GM19455 (cell line): ENCODE data around the gene GRIK1.

Experiments
- ATAC-seq: cut with Tn5 transposase; IDR thresholded peaks from one replicate; pipeline ENCODE4 v1.9.1; 2021; ENCODE audit not compliant: unreplicated experiment

Gene GRIK1

GRCh38 chr21:29647353-29647781 is 292.4 kb downstream of the GRIK1 start:
- no peak for ATAC-seq

GRCh38 chr21:29645666-29646553 is 293.9 kb downstream of the GRIK1 start:
- no peak for ATAC-seq

GRCh38 chr21:29643289-29643688 is 296.5 kb downstream of the GRIK1 start:
- ATAC-seq, result no peak

DNA sequence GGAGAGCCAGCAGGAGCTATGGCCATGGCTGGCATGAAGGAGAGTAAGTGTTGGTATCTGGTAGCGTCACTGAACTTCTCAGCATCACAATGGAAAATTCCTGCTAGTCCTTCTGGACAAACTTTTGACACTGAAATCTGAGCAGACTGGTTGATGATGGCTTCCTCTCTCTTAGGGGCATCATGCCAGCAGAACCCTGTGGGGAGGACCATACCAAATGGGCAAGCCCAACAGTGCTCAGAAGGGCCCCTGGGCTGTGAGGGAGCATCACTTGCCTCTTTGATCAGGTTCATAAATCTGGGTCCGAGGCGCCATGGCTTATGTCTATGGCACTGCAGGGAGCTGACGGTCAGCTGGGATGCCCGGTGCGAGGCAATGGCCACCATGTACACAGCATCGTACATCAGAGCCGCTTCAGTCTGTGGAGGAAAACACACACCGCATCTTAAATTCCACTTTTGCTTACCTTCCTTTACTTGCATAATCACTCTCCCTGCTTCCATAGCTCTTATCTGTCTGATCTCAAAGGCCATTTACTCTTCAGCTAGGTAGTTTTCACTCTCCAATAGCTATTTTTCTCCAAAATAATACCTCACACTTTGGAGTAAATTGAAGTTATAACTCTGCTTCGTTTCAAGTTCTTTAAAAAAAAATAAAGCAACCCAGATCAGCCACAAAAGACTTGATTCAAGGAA is 297.1 kb downstream of the GRIK1 start:
- no peak for ATAC-seq

DNA sequence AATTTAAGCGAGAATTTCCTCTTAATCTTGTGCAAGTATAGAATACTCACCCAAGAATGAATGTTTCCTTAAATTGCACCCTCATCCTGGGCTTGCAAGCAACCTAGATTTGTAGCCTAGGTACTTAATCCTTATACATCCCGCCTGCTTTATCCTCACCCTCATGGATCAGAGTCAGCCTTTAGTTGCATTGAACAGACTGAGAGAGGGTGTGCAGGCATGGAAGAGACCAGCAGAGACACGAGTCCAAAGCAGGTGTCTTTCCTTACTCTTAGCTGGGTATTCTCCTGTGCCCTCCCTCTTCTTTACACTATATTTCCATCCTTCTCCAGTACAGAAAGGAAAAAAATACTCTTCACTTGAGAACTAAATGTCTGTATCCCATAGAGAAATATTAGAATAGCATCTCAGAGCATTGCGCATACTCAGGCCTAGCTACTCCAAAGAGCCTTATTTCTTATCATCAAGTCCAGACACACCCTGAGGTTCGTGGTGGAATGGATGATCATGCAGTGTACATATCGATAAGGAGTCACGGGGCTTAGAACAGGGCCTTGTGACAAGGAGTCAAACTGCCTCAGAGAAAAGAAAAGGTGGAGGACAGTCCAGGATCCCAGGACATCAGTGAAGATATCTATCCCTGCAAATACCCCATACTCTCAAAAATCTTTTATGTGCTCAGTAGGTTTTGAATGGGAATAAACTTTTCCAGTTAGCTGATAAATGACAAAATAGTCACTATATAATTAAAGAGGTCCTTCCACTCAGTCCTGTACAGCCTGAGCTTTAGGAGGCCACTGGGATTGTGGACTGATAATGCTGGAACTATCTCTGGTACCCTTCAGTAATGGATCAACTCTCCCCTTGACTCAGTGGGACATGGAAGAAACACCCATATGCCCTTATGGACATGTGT is 297.9 kb downstream of the GRIK1 start:
- no peak for ATAC-seq

DNA sequence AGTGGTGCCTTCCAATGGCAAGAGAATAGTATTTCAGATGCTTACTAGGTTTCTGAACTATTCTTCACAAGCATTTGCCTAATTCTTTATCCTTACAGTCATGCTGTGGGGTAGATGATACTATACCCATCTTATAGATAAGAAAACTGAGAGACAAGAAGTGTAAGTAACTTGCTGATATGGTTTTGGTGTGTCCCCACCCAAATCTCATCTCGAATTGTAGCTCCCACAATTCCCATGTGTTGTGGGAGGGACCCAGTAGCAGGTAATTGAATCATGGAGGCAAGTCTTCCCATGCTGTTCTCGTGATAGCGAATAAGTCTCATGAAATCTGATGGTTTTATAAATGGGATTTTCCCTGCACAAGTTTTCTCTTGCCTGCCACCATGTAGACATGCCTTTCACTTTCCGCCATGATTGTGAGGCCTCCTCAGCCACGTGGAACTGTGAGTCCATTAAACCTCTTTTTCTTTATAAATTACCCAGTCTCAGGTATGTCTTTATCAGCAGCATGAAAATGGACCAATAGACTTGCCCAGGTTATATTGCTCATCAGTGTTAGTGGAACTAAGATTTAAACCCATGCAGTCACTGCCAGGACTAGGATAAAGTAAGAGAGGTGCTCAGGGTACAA is 298.7 kb downstream of the GRIK1 start:
- ATAC-seq, result no peak

- ATAC-seq, result peak; percentile 57
Observed at GRCh38 chr21:29640080-29640508, 299.7 kb downstream of the GRIK1 start.

- ATAC-seq, result peak; percentile 20
Observed at GRCh38 chr21:29639366-29640079, 300.3 kb downstream of the GRIK1 start.

- ATAC-seq, result peak; percentile 52
Observed at GRCh38 chr21:29638761-29639327, 301.0 kb downstream of the GRIK1 start.

GRCh38 chr21:29638138-29638537 is 301.7 kb downstream of the GRIK1 start:
- ATAC-seq, result no peak

- no peak for ATAC-seq
Observed at GRCh38 chr21:29637553-29637952, 302.2 kb downstream of the GRIK1 start.

GRCh38 chr21:29637134-29637533 is 302.7 kb downstream of the GRIK1 start:
- no peak for ATAC-seq

DNA sequence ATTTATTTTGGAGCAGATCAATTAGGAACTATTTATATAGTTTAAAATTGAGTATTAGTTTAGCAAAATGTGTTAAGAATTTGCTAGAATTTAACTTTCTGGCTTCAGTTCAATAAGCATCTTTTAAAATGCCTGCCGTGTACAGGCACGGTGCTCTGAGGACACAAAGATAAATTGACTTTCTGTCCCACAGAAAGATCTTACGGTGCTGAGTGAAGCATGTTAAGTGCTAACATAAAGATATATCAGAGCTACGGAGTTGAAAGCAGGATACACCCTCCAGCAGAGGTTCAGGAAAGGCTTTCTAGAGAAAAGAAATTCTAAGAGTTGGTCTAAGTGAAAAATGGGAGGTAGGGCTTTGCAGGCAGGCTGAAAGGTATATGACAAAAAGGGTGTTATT is 305.4 kb downstream of the GRIK1 start:
- no peak for ATAC-seq

DNA sequence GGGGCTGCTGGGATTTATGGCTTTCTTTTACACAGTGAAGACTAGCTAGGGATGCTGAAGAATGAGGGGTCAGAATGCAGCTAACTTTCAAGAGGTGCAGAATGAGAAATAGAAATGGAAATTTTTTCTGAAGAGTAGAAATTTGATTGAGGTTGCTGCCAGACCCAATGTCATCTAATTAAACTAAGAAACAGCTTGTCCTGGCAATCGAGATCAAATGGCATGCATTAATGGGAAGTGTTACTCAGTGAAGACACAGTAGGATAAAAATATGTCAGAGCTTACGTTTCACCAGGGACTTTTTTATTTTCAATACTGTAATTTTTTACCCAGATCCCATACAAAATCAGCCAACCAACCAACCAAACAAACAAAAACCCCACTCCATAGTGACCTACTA is 306.0 kb downstream of the GRIK1 start:
- no peak for ATAC-seq

DNA sequence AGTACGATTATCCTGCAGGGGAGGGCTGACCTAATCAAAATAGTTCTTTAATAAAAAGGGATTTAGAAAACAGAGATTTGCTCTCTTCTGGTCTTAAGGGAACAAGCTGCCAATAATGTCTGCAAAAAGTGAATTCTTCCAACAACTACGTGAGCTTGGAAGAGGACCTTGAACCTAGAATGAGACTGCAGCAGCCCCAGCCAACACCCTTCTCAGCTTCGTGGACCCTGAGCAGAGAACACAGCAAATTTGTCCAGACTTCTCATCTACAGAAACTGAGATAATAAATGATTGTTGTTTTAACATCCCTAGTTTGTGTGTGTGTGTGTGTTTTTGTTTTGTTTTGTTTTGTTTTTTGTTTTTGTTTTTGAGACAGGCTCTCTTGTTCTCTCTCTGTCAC is 309.4 kb downstream of the GRIK1 start:
- no peak for ATAC-seq

DNA sequence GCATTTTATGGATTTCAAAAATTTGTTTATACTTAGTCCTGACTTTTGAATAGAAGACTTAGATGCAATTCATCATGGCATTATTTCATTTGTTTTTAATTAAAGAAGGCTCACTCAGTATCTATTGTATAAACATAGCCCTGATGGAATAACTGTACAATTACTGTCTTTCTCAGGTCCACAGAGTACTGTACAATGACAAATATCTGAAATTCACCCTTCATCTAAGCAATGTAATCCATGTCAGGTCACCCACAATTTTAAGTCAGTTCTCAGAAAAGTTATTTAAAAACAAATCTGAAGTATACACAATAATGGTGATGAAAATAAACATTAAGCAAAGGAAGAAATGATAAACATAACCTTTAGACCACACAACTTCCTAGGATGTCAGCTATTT is 311.9 kb downstream of the GRIK1 start:
- ATAC-seq, result no peak

DNA sequence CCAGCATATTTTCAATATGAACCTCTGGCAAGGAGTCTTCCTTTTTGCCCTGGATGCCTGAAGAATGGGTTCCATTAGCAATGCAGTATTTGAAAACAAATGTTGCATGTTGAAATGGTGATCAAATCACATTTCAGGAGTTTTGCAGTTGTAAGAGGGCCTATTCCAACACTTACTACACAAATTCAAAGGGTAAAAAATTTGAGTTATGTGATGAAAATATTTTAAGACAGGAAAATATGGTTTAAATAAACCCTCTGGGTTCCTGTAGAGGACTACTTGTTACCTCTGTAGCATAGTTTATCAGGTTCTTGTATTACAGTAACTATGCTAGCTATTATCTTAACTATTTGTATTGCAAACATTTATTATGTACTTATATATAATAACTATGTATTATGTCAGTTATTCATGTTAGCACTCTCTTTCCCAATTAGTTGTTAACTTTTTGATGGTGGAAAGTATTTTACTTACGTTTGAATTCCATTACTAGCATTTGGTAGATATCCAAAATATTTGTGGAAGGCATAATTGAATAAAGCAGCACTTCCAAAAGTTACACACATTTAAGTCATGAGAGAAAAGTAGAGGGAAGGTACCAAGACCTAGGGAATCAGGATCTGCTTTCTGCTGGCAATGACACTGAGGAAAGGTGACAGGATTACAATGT is 312.9 kb downstream of the GRIK1 start:
- ATAC-seq, result no peak

DNA sequence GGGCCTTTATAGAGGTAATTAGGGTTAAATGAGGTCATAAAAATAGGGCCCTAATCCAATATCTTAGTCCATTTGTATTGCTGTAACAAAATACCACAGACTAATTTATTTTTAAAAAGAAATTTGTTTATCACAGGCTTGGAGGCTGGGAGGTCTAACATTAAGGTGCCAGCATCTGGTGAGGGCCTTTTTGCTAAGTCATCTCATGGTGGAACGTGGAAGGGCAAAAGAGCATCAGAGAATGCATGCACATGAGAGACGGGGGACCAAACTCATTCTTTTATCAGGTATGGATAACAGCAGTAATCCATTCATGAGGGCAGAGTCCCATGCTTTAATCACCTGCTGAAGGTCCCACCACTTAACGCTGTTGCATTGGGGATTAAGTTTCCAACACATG is 313.8 kb downstream of the GRIK1 start:
- ATAC-seq, result no peak

DNA sequence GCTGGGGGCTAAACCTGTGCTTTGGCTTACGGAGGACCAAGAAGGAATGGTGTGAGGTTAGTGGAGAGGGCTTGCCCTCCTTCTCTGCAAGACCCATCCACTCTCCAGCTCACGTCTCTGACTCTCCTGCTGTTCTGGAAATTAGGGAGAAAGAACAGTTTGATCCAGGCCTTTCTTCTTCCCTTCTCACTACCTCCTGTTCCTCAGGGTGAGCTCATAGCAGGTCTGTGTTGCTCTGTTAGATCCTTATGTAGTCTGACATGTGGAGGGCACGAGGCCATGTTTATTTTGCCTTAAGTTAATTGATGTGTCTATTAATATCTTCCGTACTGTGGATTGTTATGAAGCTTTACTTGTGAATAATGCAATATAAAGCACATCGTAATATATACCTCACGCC is 315.0 kb downstream of the GRIK1 start:
- no peak for ATAC-seq
